Right lobe of liver (tissue), 4 donors: ENCODE results near the gene LRRC3.

Experiments used
- CTCF ChIP-seq, 4 donors: fragments of 200-600 bp in 3 of 4; fragments of 450-650 bp in 1 of 4; IDR thresholded peaks; one replicate each; pipeline versions ENCODE4 v1.5.1 to v1.8.0; 2016 to 2022; ENCODE audit warnings: antibody characterized with exemption in 4 of 4, mild to moderate bottlenecking in 2 of 4
- POLR2A ChIP-seq: fragments of 450-650 bp; IDR thresholded peaks from one replicate; pipeline ENCODE4 v1.6.1; 2017; ENCODE audit warnings: antibody characterized with exemption, mild to moderate bottlenecking
- donor health status: DM: no; HTN: no; CAD: no.
- donor health status: DM: no; HTN: no; CAD: no.
- donor health status: DM: no; HTN: yes; CAD: no.

GRCh38 chr21:44499631-44500030 is 44.3 kb downstream of the LRRC3 start:
- no peak for TF ChIP-seq CTCF (IDR thresholded peaks at IDR 0.05)
- TF ChIP-seq POLR2A, result no peak
